Mesothelial cell of epicardium (in vitro differentiated cells): ENCODE results near the gene FOXN3. TPM values are rescaled to one million over a fixed set of nuclear protein-coding genes. Genes with fewer than 3 reads are reported as not detected.

Source experiments
- DNase-seq, 2 experiments: peaks; one replicate each; pipeline ENCODE4 v3.0.0; 2021; ENCODE audit warnings: low spot score in 2 of 2; ENCODE audit not compliant: unreplicated experiment in 2 of 2
- H3K27ac Mint-ChIP-seq: 2 replicates; pipeline ENCODE4 v1.8.0; 2021; ENCODE audit warnings: mixed read lengths
- H3K27me3 Mint-ChIP-seq: 2 replicates; pipeline ENCODE4 v1.8.0; 2021; ENCODE audit warnings: low read depth, mixed read lengths
- H3K36me3 Mint-ChIP-seq: 2 replicates; pipeline ENCODE4 v1.8.0; 2021; ENCODE audit warnings: mixed read lengths
- H3K4me1 Mint-ChIP-seq: 2 replicates; pipeline ENCODE4 v1.8.0; 2021; ENCODE audit warnings: mixed read lengths
- H3K4me3 Mint-ChIP-seq: 2 replicates; pipeline ENCODE4 v1.8.0; 2021; ENCODE audit warnings: mild to moderate bottlenecking, moderate library complexity, mixed read lengths
- H3K9me3 Mint-ChIP-seq: 2 replicates; pipeline ENCODE4 v1.8.0; 2021; ENCODE audit warnings: mixed read lengths
- CTCF ChIP-seq: fragments of 200-600 bp; sonication (generic); IDR thresholded peaks from one replicate; pipeline ENCODE4 v1.5.0; 2021; ENCODE audit warnings: antibody characterized with exemption; ENCODE audit not compliant: unreplicated experiment
- total RNA-seq: library from RNA; stranded (reverse); gene quantifications from 3 replicates; pipeline ENCODE4 v1.2.1, GENCODE V29; 2021

Gene FOXN3
- total RNA-seq, 1 donor from 2014 or later: 124 TPM

- Mint-ChIP-seq H3K27ac (no peak overlapping the region), H3K4me3 (no peak overlapping the region), H3K27me3 (no peaks in the 10 kb centered on the region), H3K36me3 (peaks cover 11% of the 10 kb centered on the region), H3K4me1 (no peaks in the 10 kb centered on the region), H3K9me3 (no peaks in the 10 kb centered on the region)
- DNase-seq: no peak
- no peak for TF ChIP-seq CTCF
Measured at GRCh38 chr14:89327771-89328212, 89.2 kb downstream of the FOXN3 start.

- DNase-seq: no peak
- Mint-ChIP-seq H3K36me3 (peaks cover 18% of the 10 kb centered on the region), H3K9me3 (no peaks in the 10 kb centered on the region), H3K27me3 (no peaks in the 10 kb centered on the region), H3K4me1 (no peaks in the 10 kb centered on the region), H3K4me3 (no peak overlapping the region), H3K27ac (no peak overlapping the region)
- TF ChIP-seq CTCF: no peak
Measured at GRCh38 chr14:89325959-89326358, 91.1 kb downstream of the FOXN3 start.

- TF ChIP-seq CTCF: no peak
- H3K27me3 Mint-ChIP-seq: no peaks in the 10 kb centered on the region
- peaks cover 5% of the 10 kb centered on the region for H3K4me1 Mint-ChIP-seq
- H3K4me3 Mint-ChIP-seq: no peak overlapping the region
- H3K9me3 Mint-ChIP-seq: no peaks in the 10 kb centered on the region
- no peak for DNase-seq
- H3K36me3 Mint-ChIP-seq: peaks cover 22% of the 10 kb centered on the region
- H3K27ac Mint-ChIP-seq: no peak overlapping the region
Measured at GRCh38 chr14:89325299-89325883, 91.6 kb downstream of the FOXN3 start.

- DNase-seq: no peak
- H3K9me3 Mint-ChIP-seq: peaks cover 4% of the 10 kb centered on the region
- H3K27ac Mint-ChIP-seq: no peak overlapping the region
- no peak overlapping the region for H3K4me3 Mint-ChIP-seq
- peaks cover 8% of the 10 kb centered on the region for H3K4me1 Mint-ChIP-seq
- no peak for TF ChIP-seq CTCF
- no peaks in the 10 kb centered on the region for H3K27me3 Mint-ChIP-seq
- H3K36me3 Mint-ChIP-seq: peaks cover 23% of the 10 kb centered on the region
Measured at GRCh38 chr14:89324501-89325298, 92.3 kb downstream of the FOXN3 start.

GRCh38 chr14:89320381-89321000, 96.5 kb downstream of the FOXN3 start:
- Mint-ChIP-seq H3K36me3 (peaks cover 29% of the 10 kb centered on the region), H3K27ac (no peak overlapping the region)

More at GRCh38 chr14:89320381-89321000, 96.5 kb downstream of the FOXN3 start:
- Mint-ChIP-seq H3K9me3 (peaks cover 15% of the 10 kb centered on the region), H3K4me1 (peaks cover 8% of the 10 kb centered on the region), H3K27me3 (no peaks in the 10 kb centered on the region), H3K4me3 (no peak overlapping the region)
- no peak for TF ChIP-seq CTCF
- no peak for DNase-seq
